Placental pericyte (primary cell): ENCODE data around the gene TOMM20. TPM values are rescaled to one million over a fixed set of nuclear protein-coding genes. Genes with fewer than 3 reads are reported as not detected.

Experiments used
- small RNA-seq: library from RNA; depleted of rRNA; stranded (forward); fragments of <200 nt; gene quantifications from one replicate; pipeline ENCODE3, GENCODE V24; 2012; ENCODE audit warnings: low replicate concordance
- total RNA-seq: library from RNA; depleted of rRNA; stranded (reverse); fragments of >200 nt; gene quantifications from 2 replicates; pipeline ENCODE4 v1.2.3, GENCODE V29; 2012

The TOMM20 gene
- total RNA-seq: 93.4 and 104 TPM in 2 replicates

DNA sequence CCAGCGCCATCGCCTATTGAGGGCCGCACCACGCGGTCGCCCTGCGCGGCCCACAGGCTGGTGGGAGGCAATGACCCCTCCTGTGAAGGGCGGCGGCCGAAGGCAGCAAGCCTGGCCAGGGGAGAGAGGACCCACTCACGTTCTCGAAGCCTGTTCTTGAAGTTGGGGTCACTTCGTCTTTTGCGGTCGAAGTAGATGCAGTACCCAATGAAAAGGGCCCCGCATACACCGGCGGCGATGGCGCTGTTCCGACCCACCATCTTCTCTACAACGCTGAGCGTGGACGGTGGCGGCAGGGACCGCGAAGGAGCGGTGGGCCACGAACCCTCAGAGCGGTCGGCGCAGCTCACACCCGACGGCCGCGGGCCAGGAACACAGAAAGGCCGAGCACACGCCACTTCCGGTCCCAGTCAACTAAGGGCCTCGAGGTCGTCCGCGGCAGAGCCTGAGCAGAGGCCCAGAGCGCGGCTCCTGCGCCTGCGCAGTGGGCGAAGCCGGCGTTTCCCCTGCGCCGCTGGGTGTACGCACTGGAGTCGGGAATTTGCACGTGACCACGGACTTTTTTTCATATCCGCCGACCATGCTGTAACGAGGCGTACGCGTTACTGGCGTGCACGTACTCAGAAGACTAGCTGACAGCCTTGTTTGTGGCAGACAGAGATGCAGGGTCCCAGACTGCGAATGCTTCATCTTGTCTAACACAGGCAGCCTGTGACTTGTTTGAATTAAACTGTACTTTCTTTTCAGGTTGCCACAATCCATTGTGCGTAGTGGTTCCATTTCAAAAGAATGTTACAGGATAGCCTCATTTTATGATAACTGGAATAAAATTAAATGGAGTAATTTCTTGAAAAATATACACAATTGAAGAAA, at the start of gene TOMM20:
TOMM20 (minus strand) TSS at position 382 of the 873 bp plus-strand sequence; CDS start at position 260, 122 bp downstream.

DNA sequence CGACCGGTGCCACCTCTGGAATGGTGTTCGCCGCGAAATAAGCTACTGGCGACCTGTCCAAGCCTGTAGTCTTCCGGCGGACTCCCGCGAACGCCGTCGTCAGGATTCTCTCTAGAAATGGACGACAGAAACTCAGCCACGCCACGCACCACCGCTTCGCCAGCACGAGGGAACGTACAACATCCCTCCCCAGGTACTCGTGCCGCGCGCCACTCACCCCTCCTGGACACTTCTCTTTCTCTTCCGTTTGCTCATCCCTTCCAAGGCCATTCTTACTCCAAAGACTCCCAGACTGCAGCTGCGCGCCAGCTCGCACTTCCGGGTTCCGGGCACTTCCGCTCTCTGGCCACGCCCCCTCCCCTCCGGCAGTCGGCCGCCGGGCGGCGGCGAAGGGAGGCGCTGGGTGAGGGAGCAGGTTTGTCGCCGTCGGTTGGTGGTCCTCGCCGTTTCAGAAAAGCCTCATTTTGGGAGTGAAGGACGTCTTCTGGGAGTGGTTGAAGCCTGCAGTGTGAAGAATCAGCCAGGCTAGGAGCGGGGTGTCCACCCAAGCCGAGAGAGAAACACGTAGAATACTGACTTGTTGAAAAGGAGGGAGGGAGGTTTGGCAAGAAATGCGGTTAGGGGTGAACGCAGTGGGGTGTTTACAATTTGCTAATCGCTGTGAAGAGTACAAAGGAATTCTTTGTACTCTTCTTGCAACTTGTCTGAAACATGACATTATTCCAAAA, 32.5 kb upstream of the TOMM20 start, which contains the start of gene RBM34:
RBM34 (minus strand) TSS at position 294 of the 728 bp plus-strand sequence; CDS start at position 270, 24 bp downstream.

Small RNA genes within 50 kb of the gene (small RNA-seq; reads per million reads assigned to genes)
- gene AL732292.1: not detected
- 178 reads per million, percentile 99 among the genes with 10 or more reads in this experiment for gene SNORA14B

Other genes with a start within 250 kb of the TOMM20 start
- 32.5 and 65.9 TPM in 2 replicates for gene RBM34, start 32.4 kb upstream of the TOMM20 start, total RNA-seq
- gene ARID4B, start 199.3 kb upstream of the TOMM20 start, total RNA-seq: 20.4 and 25.3 TPM in 2 replicates
- gene GGPS1, start 199.7 kb upstream of the TOMM20 start, total RNA-seq: 23.2 and 27.1 TPM in 2 replicates
- 23.4 and 31.2 TPM in 2 replicates for gene TBCE, start 238.6 kb upstream of the TOMM20 start, total RNA-seq